Measurements from ENCODE around the gene GALNT12.

The GALNT12 gene

GRCh38 chr9:98807070-98807813 is at the start of gene GALNT12:
Gene GALNT12 (plus strand): TSS chr9:98807670. CDS start chr9:98807699, 29 bp downstream.
- in situ Hi-C loops (cut with MboI; ENCODE audit: low sequenced_read_pairs): no loop called here

- in situ Hi-C loops (cut with MboI; ENCODE audit: low sequenced_read_pairs): no loop called here
Observed at GRCh38 chr9:98760231-98760630, 47.2 kb upstream of the GALNT12 start.

GRCh38 chr9:98763986-98764745 is 43.3 kb upstream of the GALNT12 start:
- in situ Hi-C loops (cut with MboI; ENCODE audit: low sequenced_read_pairs): no loop called here

GRCh38 chr9:98765256-98765655 is 42.2 kb upstream of the GALNT12 start:
- in situ Hi-C loops (cut with MboI; ENCODE audit: low sequenced_read_pairs): no loop called here

- in situ Hi-C loops (cut with MboI; ENCODE audit: low sequenced_read_pairs): no loop called here
Observed at GRCh38 chr9:98766586-98766985, 40.9 kb upstream of the GALNT12 start.

- in situ Hi-C loops (cut with MboI; ENCODE audit: low sequenced_read_pairs): no loop called here
Observed at GRCh38 chr9:98767196-98767595, 40.3 kb upstream of the GALNT12 start.

GRCh38 chr9:98767915-98768314 is 39.6 kb upstream of the GALNT12 start:
- in situ Hi-C loops (cut with MboI; ENCODE audit: low sequenced_read_pairs): no loop called here

- in situ Hi-C loops (cut with MboI; ENCODE audit: low sequenced_read_pairs): no loop called here
Observed at GRCh38 chr9:98768344-98768743, 39.1 kb upstream of the GALNT12 start.

GRCh38 chr9:98770717-98771116 is 36.8 kb upstream of the GALNT12 start:
- in situ Hi-C loops (cut with MboI; ENCODE audit: low sequenced_read_pairs): loop anchor here (10.0 kb wide), 2 partner anchors 236 to 456 kb away; no protein-coding TSS in a partner anchor

- in situ Hi-C loops (cut with MboI; ENCODE audit: low sequenced_read_pairs): loop anchor here (10.0 kb wide), 2 partner anchors 237 to 457 kb away; no protein-coding TSS in a partner anchor
Observed at GRCh38 chr9:98771209-98771874, 36.1 kb upstream of the GALNT12 start.

GRCh38 chr9:98772364-98773155 is 34.9 kb upstream of the GALNT12 start:
- in situ Hi-C loops (cut with MboI; ENCODE audit: low sequenced_read_pairs): loop anchor here (10.0 kb wide), 2 partner anchors 238 to 458 kb away; no protein-coding TSS in a partner anchor

GRCh38 chr9:98773721-98774120 is 33.7 kb upstream of the GALNT12 start:
- in situ Hi-C loops (cut with MboI; ENCODE audit: low sequenced_read_pairs): loop anchor here (10.0 kb wide), 2 partner anchors 239 to 459 kb away; no protein-coding TSS in a partner anchor

- in situ Hi-C loops (cut with MboI; ENCODE audit: low sequenced_read_pairs): loop anchor here (10.0 kb wide), 2 partner anchors 240 to 460 kb away; no protein-coding TSS in a partner anchor
Observed at GRCh38 chr9:98774746-98775145, 32.7 kb upstream of the GALNT12 start.

- in situ Hi-C loops (cut with MboI; ENCODE audit: low sequenced_read_pairs): loop anchor here (10.0 kb wide), 2 partner anchors 241 to 461 kb away; no protein-coding TSS in a partner anchor
Observed at GRCh38 chr9:98775831-98776441, 31.5 kb upstream of the GALNT12 start.

- in situ Hi-C loops (cut with MboI; ENCODE audit: low sequenced_read_pairs): loop anchor here (10.0 kb wide), 2 partner anchors 243 to 463 kb away; no protein-coding TSS in a partner anchor
Observed at GRCh38 chr9:98777618-98778017, 29.9 kb upstream of the GALNT12 start.

GRCh38 chr9:98778251-98778650 is 29.2 kb upstream of the GALNT12 start:
- in situ Hi-C loops (cut with MboI; ENCODE audit: low sequenced_read_pairs): loop anchor here (10.0 kb wide), 2 partner anchors 243 to 463 kb away; no protein-coding TSS in a partner anchor

GRCh38 chr9:98778711-98779530 is 28.5 kb upstream of the GALNT12 start:
- in situ Hi-C loops (cut with MboI; ENCODE audit: low sequenced_read_pairs): loop anchor here (10.0 kb wide), 2 partner anchors 244 to 464 kb away; no protein-coding TSS in a partner anchor

- in situ Hi-C loops (cut with MboI; ENCODE audit: low sequenced_read_pairs): no loop called here
Observed at GRCh38 chr9:98780059-98780749, 27.3 kb upstream of the GALNT12 start.

All from HL-60/S4 treated with phorbol 12-myristate 13-acetate at 8.2 ng/mL for 4 days and 3 days (cell line).